Dendritic cell treated with granulocyte-macrophage colony-stimulating factor and Interleukin-4, amounts not matched to agents 40 ng/mL and 50 ng/mL, for 4 days (primary cell): ENCODE results near the gene GNRHR.
A peak's percentile ranks its signal among the peaks of the same experiment; 100 is the strongest.
"Not testable (repeated sequence)": the region's sequence is repeated elsewhere in the genome, so short reads cannot be mapped to it uniquely, and the experiment has no call there.

Experiments
- H3K27ac Mint-ChIP-seq: one replicate; pipeline ENCODE4 v1.8.0; 2022; ENCODE audit warnings: mild to moderate bottlenecking, mixed read lengths
- H3K27me3 Mint-ChIP-seq: one replicate; pipeline ENCODE4 v1.8.0; 2022; ENCODE audit warnings: mild to moderate bottlenecking, mixed read lengths
- H3K36me3 Mint-ChIP-seq: one replicate; pipeline ENCODE4 v1.8.0; 2022; ENCODE audit warnings: low read depth, mixed read lengths
- H3K4me1 Mint-ChIP-seq: one replicate; pipeline ENCODE4 v1.8.0; 2022; ENCODE audit warnings: low read depth, mixed read lengths
- H3K4me3 Mint-ChIP-seq: one replicate; pipeline ENCODE4 v1.8.0; 2022; ENCODE audit warnings: mild to moderate bottlenecking, moderate library complexity, mixed read lengths
- H3K9me3 Mint-ChIP-seq: one replicate; pipeline ENCODE4 v1.8.0; 2022; ENCODE audit warnings: mixed read lengths
- intact Hi-C: fragments of 100-400 bp; cut with micrococcal nuclease; formaldehyde crosslinking; loops from one replicate; pipeline ENCODE4 v1.15.0; 2022

GNRHR gene

GRCh38 chr4:67750691-67751090, 3.5 kb downstream of the GNRHR start:
- Mint-ChIP-seq H3K9me3 (no peaks in the 10 kb centered on the region), H3K27me3 (no peaks in the 10 kb centered on the region), H3K27ac (no peak overlapping the region), H3K4me1 (no peaks in the 10 kb centered on the region), H3K36me3 (no peaks in the 10 kb centered on the region), H3K4me3 (no peak overlapping the region)
- intact Hi-C loops, result no loop called here

GRCh38 chr4:67749286-67749685, 4.9 kb downstream of the GNRHR start:
- H3K27ac Mint-ChIP-seq, result no peak overlapping the region
- no peaks in the 10 kb centered on the region for H3K4me1 Mint-ChIP-seq
- no peak overlapping the region for H3K4me3 Mint-ChIP-seq
- H3K36me3 Mint-ChIP-seq, result no peaks in the 10 kb centered on the region
- no peaks in the 10 kb centered on the region for H3K9me3 Mint-ChIP-seq
- intact Hi-C loops, result loop anchor here (5.0 kb wide), 2 partner anchors 163 to 428 kb away; no protein-coding TSS in a partner anchor
- no peaks in the 10 kb centered on the region for H3K27me3 Mint-ChIP-seq

GRCh38 chr4:67746797-67747495, 7.2 kb downstream of the GNRHR start:
- Mint-ChIP-seq H3K9me3 (no peaks in the 10 kb centered on the region), H3K36me3 (no peaks in the 10 kb centered on the region), H3K27me3 (no peaks in the 10 kb centered on the region), H3K27ac (no peak overlapping the region), H3K4me1 (no peaks in the 10 kb centered on the region), H3K4me3 (no peak overlapping the region)
- intact Hi-C loops, result loop anchor here (5.0 kb wide), 2 partner anchors 165 to 430 kb away; no protein-coding TSS in a partner anchor

GRCh38 chr4:67744561-67745283, 9.5 kb downstream of the GNRHR start:
- intact Hi-C loops, result loop anchor here (5.0 kb wide), 2 partner anchors 168 to 433 kb away; no protein-coding TSS in a partner anchor
- Mint-ChIP-seq H3K9me3 (no peaks in the 10 kb centered on the region), H3K27ac (no peak overlapping the region), H3K27me3 (no peaks in the 10 kb centered on the region), H3K36me3 (no peaks in the 10 kb centered on the region), H3K4me3 (no peak overlapping the region), H3K4me1 (no peaks in the 10 kb centered on the region)

GRCh38 chr4:67743194-67743593, 11.0 kb downstream of the GNRHR start:
- Mint-ChIP-seq H3K36me3 (no peaks in the 10 kb centered on the region), H3K4me1 (no peaks in the 10 kb centered on the region), H3K27me3 (no peaks in the 10 kb centered on the region), H3K9me3 (no peaks in the 10 kb centered on the region), H3K27ac (no peak overlapping the region), H3K4me3 (no peak overlapping the region)
- intact Hi-C loops, result no loop called here

- H3K27ac Mint-ChIP-seq, result no peak overlapping the region
- H3K4me3 Mint-ChIP-seq, result no peak overlapping the region
- H3K4me1 Mint-ChIP-seq, result no peaks in the 10 kb centered on the region
- intact Hi-C loops, result no loop called here
- H3K9me3 Mint-ChIP-seq, result no peaks in the 10 kb centered on the region
- H3K27me3 Mint-ChIP-seq, result no peaks in the 10 kb centered on the region
- no peaks in the 10 kb centered on the region for H3K36me3 Mint-ChIP-seq
Measured at GRCh38 chr4:67736262-67736661, 17.9 kb downstream of the GNRHR start.

GRCh38 chr4:67735325-67735724, 18.9 kb downstream of the GNRHR start:
- intact Hi-C loops, result no loop called here

GRCh38 chr4:67730511-67730910, 23.7 kb downstream of the GNRHR start:
- intact Hi-C loops, H3K27me3 Mint-ChIP-seq, H3K4me1 Mint-ChIP-seq, H3K9me3 Mint-ChIP-seq, H3K36me3 Mint-ChIP-seq, H3K27ac Mint-ChIP-seq, H3K4me3 Mint-ChIP-seq: not testable (repeated sequence)

More at GRCh38 chr4:67735325-67735724, 18.9 kb downstream of the GNRHR start:
- H3K4me3 Mint-ChIP-seq, result no peak overlapping the region
- H3K27ac Mint-ChIP-seq, result no peak overlapping the region
- no peaks in the 10 kb centered on the region for H3K9me3 Mint-ChIP-seq
- H3K36me3 Mint-ChIP-seq, result no peaks in the 10 kb centered on the region
- H3K27me3 Mint-ChIP-seq, result no peaks in the 10 kb centered on the region
- H3K4me1 Mint-ChIP-seq, result no peaks in the 10 kb centered on the region

GRCh38 chr4:67727124-67727850, 26.9 kb downstream of the GNRHR start:
- Mint-ChIP-seq H3K4me1 (peaks cover 10% of the 10 kb centered on the region), H3K36me3 (no peaks in the 10 kb centered on the region), H3K27me3 (no peaks in the 10 kb centered on the region), H3K4me3 (no peak overlapping the region), H3K9me3 (no peaks in the 10 kb centered on the region), H3K27ac (peak overlapping the region; percentile 31)
- intact Hi-C loops, result no loop called here

GRCh38 chr4:67725981-67726380, 28.2 kb downstream of the GNRHR start:
- intact Hi-C loops, result no loop called here
- H3K9me3 Mint-ChIP-seq, result no peaks in the 10 kb centered on the region

GRCh38 chr4:67725132-67725531, 29.1 kb downstream of the GNRHR start:
- Mint-ChIP-seq H3K9me3 (no peaks in the 10 kb centered on the region), H3K4me3 (no peak overlapping the region), H3K27ac (no peak overlapping the region), H3K36me3 (peaks cover 8% of the 10 kb centered on the region), H3K4me1 (peaks cover 15% of the 10 kb centered on the region), H3K27me3 (no peaks in the 10 kb centered on the region)
- intact Hi-C loops, result no loop called here

More at GRCh38 chr4:67725981-67726380, 28.2 kb downstream of the GNRHR start:
- H3K27me3 Mint-ChIP-seq, result no peaks in the 10 kb centered on the region
- H3K36me3 Mint-ChIP-seq, result peaks cover under 1% of the 10 kb centered on the region
- no peak overlapping the region for H3K27ac Mint-ChIP-seq
- no peak overlapping the region for H3K4me3 Mint-ChIP-seq
- H3K4me1 Mint-ChIP-seq, result peaks cover 15% of the 10 kb centered on the region

GRCh38 chr4:67723949-67724348, 30.2 kb downstream of the GNRHR start:
- Mint-ChIP-seq H3K4me1 (peaks cover 15% of the 10 kb centered on the region), H3K4me3 (no peak overlapping the region), H3K27ac (no peak overlapping the region), H3K27me3 (no peaks in the 10 kb centered on the region), H3K9me3 (no peaks in the 10 kb centered on the region), H3K36me3 (peaks cover 8% of the 10 kb centered on the region)
- intact Hi-C loops, result no loop called here

GRCh38 chr4:67723341-67723740, 30.8 kb downstream of the GNRHR start:
- intact Hi-C loops, result no loop called here
- H3K27ac Mint-ChIP-seq, result no peak overlapping the region
- no peak overlapping the region for H3K4me3 Mint-ChIP-seq
- peaks cover 8% of the 10 kb centered on the region for H3K36me3 Mint-ChIP-seq
- no peaks in the 10 kb centered on the region for H3K27me3 Mint-ChIP-seq
- no peaks in the 10 kb centered on the region for H3K9me3 Mint-ChIP-seq
- peaks cover 15% of the 10 kb centered on the region for H3K4me1 Mint-ChIP-seq
